Glutamatergic neuron (in vitro differentiated cells): ENCODE measurements around the gene APC2. TPM values are rescaled to one million over a fixed set of nuclear protein-coding genes. Genes with fewer than 3 reads are reported as not detected.
A peak's percentile ranks its signal among the peaks of the same experiment; 100 is the strongest.

Experiments
- DNase-seq: peaks from one replicate; pipeline ENCODE4 v3.0.0; 2022
- H3K27ac Mint-ChIP-seq: one replicate; pipeline ENCODE4 v1.8.0; 2020; ENCODE audit warnings: mild to moderate bottlenecking, mixed read lengths, inconsistent platforms; ENCODE audit not compliant: unreplicated experiment
- H3K27me3 Mint-ChIP-seq: one replicate; pipeline ENCODE4 v1.8.0; 2020; ENCODE audit warnings: mild to moderate bottlenecking, moderate library complexity, mixed read lengths, inconsistent platforms; ENCODE audit not compliant: unreplicated experiment
- H3K36me3 Mint-ChIP-seq: one replicate; pipeline ENCODE4 v1.8.0; 2020; ENCODE audit warnings: mild to moderate bottlenecking, mixed read lengths, inconsistent platforms; ENCODE audit not compliant: unreplicated experiment
- H3K4me1 Mint-ChIP-seq: one replicate; pipeline ENCODE4 v1.8.0; 2020; ENCODE audit warnings: mild to moderate bottlenecking, low read depth, mixed read lengths, inconsistent platforms; ENCODE audit not compliant: unreplicated experiment
- H3K4me3 Mint-ChIP-seq: one replicate; pipeline ENCODE4 v1.8.0; 2020; ENCODE audit warnings: mild to moderate bottlenecking, mixed read lengths, inconsistent platforms; ENCODE audit not compliant: unreplicated experiment
- H3K9me3 Mint-ChIP-seq: one replicate; pipeline ENCODE4 v1.8.0; 2020; ENCODE audit warnings: mild to moderate bottlenecking, moderate library complexity, mixed read lengths, inconsistent platforms; ENCODE audit not compliant: unreplicated experiment
- CTCF ChIP-seq: fragments of 200-600 bp; sonication (generic); IDR thresholded peaks from one replicate; pipeline ENCODE4 v1.5.0; 2021; ENCODE audit not compliant: partially characterized antibody, unreplicated experiment
- total RNA-seq: library from RNA; stranded (reverse); fragmentation: NEBNext Ultra II Directional; extraction: Animal tissue kit (Norgen Biotek cat#: 25700); gene quantifications from one replicate; pipeline ENCODE4 v1.2.1, GENCODE V29; 2021; ENCODE audit not compliant: unreplicated experiment

Gene APC2
- total RNA-seq, 1 donor from 2014 or later: 371 TPM

GRCh38 chr19:1492474-1493006 is 42.6 kb downstream of the APC2 start:
- DNase-seq: no peak
- H3K4me3 Mint-ChIP-seq: peak overlapping the region; percentile 42

DNA sequence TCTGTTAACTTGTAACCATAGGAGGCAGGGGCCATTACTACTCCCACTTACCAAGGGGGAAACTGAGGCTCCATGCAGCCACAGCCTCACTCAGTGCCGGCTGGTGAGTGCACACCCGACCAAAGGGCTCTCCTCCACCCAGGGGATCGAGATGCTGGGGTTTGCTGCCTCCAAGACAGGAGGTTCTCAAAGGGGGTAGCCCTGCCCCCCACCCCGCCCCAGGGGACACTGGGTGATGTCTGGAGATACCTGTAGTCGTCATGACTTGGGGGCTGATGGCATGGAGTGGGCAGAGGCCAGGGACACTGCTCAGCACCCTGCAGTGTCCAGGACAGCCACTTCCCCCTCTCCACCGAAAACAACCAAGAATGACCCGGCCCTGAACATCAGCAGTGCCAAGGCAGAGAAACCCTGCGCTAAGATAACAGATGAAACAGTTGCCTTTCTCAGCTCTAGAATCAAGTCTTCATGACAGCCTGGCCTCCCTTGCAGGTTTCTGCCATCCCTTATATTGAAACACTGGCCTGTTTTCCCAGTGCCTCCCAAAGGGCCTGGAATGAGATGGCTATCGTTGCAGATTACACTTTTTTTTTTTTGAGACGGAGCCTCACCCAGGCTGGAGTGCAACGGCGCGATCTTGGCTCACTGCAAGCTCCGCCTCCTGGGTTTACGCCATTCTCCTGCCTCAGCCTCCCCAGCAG is 44.3 kb downstream of the APC2 start:
- peaks cover 5% of the 10 kb centered on the region for H3K27me3 Mint-ChIP-seq
- H3K4me3 Mint-ChIP-seq: no peak overlapping the region
- H3K4me1 Mint-ChIP-seq: peaks cover 10% of the 10 kb centered on the region
- peaks cover 8% of the 10 kb centered on the region for H3K9me3 Mint-ChIP-seq
- no peak for DNase-seq
- H3K27ac Mint-ChIP-seq: no peak overlapping the region
- no peak for TF ChIP-seq CTCF
- no peaks in the 10 kb centered on the region for H3K36me3 Mint-ChIP-seq

More at GRCh38 chr19:1492474-1493006, 42.6 kb downstream of the APC2 start:
- Mint-ChIP-seq H3K9me3 (peaks cover 6% of the 10 kb centered on the region), H3K27ac (no peak overlapping the region), H3K4me1 (peaks cover 10% of the 10 kb centered on the region), H3K27me3 (peaks cover 8% of the 10 kb centered on the region), H3K36me3 (no peaks in the 10 kb centered on the region)
- no peak for TF ChIP-seq CTCF

DNA sequence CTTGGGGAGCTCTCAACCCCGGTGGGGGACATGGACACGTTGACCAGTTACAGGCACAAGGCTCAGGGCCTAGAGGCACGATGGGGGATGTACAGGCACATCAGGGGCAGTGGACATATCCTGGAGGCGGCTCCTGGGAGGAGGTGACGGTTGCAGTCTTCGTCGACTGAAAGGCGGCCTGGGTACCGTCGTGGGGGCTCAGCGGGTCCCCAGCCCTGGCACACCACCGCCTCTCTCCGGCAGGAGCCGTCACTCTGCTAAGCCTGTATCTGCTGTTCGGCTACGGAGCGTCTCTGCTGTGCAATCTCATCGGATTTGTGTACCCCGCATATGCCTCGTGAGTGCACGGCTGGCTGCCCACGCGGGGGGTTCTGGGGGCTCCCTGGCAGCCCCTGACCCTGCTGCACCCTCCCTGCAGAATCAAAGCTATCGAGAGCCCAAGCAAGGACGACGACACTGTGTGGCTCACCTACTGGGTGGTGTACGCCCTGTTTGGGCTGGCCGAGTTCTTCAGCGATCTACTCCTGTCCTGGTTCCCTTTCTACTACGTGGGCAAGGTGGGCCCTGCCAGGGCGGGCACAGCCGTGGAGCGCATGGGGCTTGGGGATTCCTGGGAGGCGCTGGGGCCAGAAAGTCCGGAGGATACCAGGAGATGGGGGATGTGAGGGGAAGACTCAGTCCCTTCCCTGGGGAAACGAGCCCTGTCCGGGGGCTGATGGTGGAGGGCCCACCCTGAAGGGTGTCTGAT is 45.3 kb downstream of the APC2 start:
- peaks cover 8% of the 10 kb centered on the region for H3K27me3 Mint-ChIP-seq
- H3K9me3 Mint-ChIP-seq: peaks cover 8% of the 10 kb centered on the region
- peaks cover 10% of the 10 kb centered on the region for H3K4me1 Mint-ChIP-seq
- no peaks in the 10 kb centered on the region for H3K36me3 Mint-ChIP-seq
- no peak overlapping the region for H3K4me3 Mint-ChIP-seq
- no peak overlapping the region for H3K27ac Mint-ChIP-seq
- DNase-seq: no peak
- TF ChIP-seq CTCF: no peak

GRCh38 chr19:1495799-1496713 is 46.1 kb downstream of the APC2 start:
- DNase-seq: no peak
- no peak overlapping the region for H3K4me3 Mint-ChIP-seq
- H3K9me3 Mint-ChIP-seq: peaks cover 5% of the 10 kb centered on the region
- no peak overlapping the region for H3K27ac Mint-ChIP-seq
- no peaks in the 10 kb centered on the region for H3K36me3 Mint-ChIP-seq
- peaks cover 10% of the 10 kb centered on the region for H3K4me1 Mint-ChIP-seq
- TF ChIP-seq CTCF: no peak
- H3K27me3 Mint-ChIP-seq: peaks cover 7% of the 10 kb centered on the region
